Measurements from ENCODE around the gene NEIL3.

The NEIL3 gene

GRCh38 chr4:177374966-177375365 is 65.3 kb downstream of the NEIL3 start:
- DNase-seq: no peak

DNA sequence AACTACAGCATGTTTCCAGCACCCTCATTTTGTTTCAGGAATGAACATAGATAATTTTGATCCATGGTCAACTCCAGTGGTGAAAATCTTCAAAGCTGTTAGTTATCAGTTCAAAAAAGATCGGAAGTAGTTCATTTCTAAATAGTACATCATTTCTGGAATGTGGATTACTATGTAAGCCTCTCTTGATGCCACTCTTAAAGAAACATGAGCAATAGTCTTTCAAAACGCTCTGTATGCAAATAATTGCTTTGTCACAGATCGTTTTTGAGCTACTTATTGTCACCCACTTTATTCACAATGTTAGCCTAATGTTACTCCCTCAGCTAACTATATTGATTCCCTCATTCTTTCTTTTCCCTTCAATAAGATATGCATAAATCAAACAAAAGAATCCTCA is 65.7 kb downstream of the NEIL3 start:
- DNase-seq: no peak

DNA sequence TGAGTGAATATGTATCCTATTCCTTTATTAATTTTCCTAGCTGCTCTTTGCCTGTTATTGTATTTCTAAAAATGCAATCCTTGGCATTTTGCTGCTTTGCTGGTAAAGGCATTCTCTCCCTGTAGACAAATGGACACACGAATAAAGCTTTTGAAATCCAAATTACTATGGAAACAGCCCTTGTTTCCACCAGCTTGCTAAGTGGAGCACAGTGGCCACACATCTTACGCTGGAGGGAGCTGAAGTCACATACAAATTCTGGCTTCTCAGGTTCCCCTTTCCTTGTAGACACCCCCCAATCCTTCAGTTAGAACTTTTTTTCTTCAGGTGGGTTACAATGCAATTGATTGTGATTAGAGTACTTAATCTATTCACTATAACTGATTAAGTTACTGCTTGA is 66.3 kb downstream of the NEIL3 start:
- no peak for DNase-seq

DNA sequence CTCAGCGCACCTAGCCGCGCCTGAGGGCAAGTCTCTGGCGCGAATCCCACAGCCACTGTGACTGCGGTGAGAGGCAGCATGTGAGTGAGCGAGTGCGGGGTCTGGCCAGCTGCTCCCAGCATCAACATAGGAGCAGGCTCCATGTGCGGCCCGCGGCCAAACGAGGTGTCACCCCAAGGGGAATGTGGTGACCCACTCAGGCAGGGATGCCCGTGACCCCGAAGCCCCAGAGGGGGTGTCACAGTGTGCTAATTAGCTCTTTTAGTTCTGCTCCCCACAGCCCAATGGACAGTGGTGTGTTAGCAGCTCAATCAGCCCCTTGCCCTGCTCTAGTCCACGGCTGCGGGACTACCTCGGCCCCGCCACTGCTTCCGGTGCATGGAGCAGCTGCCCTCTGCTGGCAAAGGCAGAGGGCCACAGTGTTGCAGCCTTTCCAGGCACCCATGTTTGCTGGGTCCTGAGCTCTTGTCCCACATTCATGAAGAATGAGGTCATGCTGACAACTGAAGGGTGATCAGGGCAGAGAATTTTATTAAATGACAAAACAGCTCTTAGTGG is 71.1 kb downstream of the NEIL3 start:
- no peak for DNase-seq

DNA sequence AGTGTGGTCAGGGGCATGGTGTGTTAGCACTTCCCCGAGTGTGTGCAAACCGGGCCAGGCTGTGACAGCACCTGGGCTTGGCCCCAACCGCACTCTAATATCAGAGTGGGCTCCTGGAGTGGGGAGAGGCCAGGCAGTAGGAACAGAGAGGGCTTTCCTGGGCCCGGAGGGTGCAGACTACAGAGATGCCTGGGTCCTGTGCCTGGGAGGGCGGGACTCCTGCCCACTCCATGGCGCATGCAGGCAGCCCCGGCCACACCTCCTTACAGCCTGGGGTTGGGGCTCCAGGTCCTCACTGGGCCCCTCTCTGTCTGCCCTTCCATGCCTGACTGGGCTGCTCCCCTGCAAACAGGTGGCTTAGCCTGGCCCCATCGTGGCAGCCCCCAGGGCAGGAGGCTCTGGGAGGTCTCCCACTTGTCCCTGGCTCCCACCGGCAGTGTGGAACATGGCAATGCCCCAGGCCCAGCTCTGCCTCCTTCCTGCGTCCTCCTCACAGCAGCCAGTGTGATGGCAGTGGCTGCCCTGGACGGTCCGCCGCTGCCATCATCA is 72.2 kb downstream of the NEIL3 start:
- DNase-seq: no peak

- no peak for DNase-seq
Measured at GRCh38 chr4:177384856-177385397, 75.3 kb downstream of the NEIL3 start.

- no peak for DNase-seq
Measured at GRCh38 chr4:177385576-177386277, 76.1 kb downstream of the NEIL3 start.

- no peak for DNase-seq
Measured at GRCh38 chr4:177386278-177386815, 76.7 kb downstream of the NEIL3 start.

- no peak for DNase-seq
Measured at GRCh38 chr4:177391287-177391686, 81.6 kb downstream of the NEIL3 start.

GRCh38 chr4:177391953-177392352 is 82.3 kb downstream of the NEIL3 start:
- DNase-seq: no peak

DNA sequence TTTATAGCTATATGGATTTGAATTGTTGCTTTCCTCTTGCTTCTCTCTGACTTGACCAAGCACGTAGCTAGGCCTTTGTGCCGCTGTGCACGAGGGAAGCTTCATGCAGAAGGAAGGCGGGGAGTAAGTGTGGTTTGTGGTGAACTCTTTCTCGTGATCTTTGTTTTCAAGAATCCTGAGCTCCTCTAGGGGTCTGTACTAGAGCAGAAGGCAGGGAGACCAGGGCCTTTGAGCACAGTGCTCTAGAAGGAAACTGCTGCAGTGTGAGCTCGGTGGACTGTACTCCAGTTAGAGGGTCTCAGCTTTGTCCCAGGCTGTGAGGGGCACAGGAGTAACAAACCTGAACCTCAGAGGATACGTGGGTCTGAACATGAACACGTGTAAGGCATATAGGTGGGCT is 83.6 kb downstream of the NEIL3 start:
- no peak for DNase-seq

- DNase-seq: no peak
Measured at GRCh38 chr4:177396352-177396751, 86.7 kb downstream of the NEIL3 start.

DNA sequence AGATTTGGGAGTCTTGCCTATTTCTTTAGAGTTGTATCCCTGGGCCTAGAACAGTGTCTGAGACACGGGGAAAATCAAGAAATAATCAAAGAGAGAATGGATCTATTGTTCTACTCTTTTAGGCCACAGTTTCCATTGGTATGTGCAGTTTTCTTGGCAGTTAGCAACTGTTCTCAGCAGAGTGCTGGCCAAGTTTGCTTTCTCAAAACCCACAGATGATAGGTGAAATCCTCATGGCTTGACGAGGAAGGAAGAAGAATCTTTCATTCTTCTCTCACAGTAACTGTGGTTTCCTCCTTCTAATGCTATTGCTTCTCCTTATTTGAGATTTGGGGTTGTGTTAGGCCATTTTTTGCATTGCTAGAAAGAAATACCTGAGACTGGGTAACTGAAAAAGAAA is 90.4 kb downstream of the NEIL3 start:
- DNase-seq: no peak

DNA sequence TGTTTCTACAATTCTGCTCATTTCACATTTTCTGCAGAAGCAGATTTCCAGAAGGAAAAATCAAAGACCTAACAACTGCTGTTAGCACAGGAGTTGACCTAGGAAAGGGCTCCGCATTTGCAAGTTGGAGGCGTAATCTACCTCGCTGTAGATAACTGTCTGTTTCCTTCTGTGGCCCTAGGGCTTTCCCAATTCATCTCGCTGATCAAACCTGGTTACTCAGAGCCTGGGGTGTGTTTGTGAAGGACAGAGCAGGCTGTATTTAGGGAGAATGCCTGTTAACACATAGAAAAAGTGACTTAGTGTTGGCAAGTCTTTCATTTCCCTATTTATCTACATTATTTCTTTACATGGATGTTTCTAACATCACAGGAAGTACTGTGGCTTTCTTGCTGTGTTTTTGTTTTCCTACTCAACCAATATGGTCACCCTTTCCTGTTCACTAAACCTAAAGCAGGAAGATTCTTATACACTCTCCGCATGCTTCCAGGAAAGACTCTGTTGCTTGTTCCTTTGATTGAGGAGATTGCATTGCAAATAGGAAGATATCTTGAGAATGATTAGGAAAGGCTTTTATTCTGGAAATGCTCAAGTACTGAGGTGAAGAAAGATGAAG is 92.1 kb downstream of the NEIL3 start:
- DNase-seq: no peak

GRCh38 chr4:177403746-177404145 is 94.1 kb downstream of the NEIL3 start:
- peak; percentile 50 for DNase-seq

DNA sequence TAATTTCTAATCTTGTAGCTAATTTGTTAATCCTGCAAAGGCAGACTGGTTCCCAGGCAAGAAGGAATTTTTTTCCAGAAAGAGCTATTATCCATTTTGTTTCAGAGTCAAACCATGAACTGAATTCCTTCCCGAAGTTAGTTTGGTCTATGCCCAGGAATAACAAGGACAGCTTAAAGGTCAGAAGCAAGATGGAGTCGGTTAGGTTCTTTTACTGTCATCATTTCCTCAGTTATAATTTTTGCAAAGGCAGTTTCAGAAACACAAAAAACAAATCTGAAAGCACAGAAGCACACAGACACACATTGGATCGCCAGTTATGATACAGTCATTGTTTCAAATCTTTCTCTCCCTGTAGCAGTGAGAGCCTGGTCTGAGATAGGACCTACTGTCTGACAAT is 94.7 kb downstream of the NEIL3 start:
- no peak for DNase-seq

GRCh38 chr4:177404986-177405385 is 95.3 kb downstream of the NEIL3 start:
- no peak for DNase-seq

DNA sequence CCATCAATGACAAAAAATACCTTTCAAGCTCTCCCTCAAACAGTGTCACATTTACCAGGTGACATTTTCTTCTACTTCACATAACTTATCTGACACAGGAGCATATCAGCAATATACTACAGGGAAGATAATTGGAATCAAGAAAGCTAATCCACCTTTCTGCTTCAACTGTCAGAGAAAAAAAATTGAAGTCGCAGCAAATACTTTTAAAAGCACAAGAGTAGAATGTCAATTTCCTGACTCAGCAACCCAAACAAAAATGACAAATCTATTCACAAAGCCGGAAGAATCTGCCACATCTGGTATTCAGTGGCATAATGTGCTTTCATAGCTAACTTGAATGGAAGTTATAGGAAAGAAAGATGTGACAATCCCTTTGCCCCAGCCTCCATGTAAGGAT is 95.8 kb downstream of the NEIL3 start:
- DNase-seq: no peak

DNA sequence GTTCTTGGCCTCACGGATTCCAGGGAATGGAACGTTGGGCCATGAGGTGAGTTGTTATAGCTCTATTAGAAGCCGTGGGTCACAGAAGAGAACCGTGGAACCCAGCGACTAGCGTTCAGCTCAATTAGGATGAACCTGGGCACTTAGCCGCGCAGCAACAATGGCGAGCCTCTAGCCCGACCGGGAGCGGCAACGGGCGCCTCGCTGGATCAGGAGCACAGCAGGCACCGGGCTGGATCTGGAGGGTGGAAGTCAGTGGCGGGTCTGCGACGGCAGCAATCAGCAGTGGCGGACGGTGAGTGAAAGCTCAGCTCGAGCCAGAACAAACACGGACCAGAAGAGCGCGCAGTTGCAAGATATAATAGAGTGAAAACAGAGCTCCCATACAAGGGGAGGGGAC is 98.3 kb downstream of the NEIL3 start:
- no peak for DNase-seq

DNA sequence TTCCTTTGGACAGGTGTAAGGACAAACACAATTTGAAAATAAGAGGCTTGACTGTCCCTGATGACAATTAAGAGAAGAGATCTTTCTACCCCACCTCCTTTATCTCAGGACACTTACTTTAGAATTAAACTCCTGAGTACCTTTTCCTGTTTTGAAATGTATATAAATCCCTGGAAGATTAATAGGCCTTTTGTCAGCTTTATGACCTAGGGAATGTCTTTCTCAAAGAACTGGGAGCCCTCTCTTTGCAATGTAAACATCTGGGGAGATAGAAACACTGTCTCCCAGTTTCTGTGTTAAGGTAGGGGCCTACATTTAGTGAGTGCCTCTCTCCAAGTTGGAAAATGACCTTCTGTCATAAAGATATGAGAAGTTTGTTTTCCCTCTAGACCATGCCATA is 100.9 kb downstream of the NEIL3 start:
- DNase-seq: no peak

- DNase-seq: no peak
Measured at GRCh38 chr4:177411996-177412395, 102.3 kb downstream of the NEIL3 start.

Data from NCI-H2171 treated with DMSO at 0.1 percent for 48 hours (cell line).